ENCODE results near the gene DNM3.

GRCh38 chr1:171884475-171884874 lies 43.2 kb downstream of the DNM3 start:
- TF ChIP-seq CREB1 (IDR thresholded peaks at IDR 0.05; ENCODE audit: low read depth) (no peak), EP300 (IDR thresholded peaks at IDR 0.05; ENCODE audit: borderline replicate concordance) (no peak), TAF1 (IDR thresholded peaks at IDR 0.05; ENCODE audit: low read depth) (no peak), NFIC (IDR thresholded peaks at IDR 0.05) (no peak)
